Mucosa of stomach (tissue), 1 donor: ENCODE data around the gene LRP8.

ENCODE experiments used
- H3K27me3 ChIP-seq: one replicate; pipeline ENCODE4 v1.7.0; 2013; ENCODE audit warnings: mild to moderate bottlenecking, low read length; ENCODE audit not compliant: control insufficient read depth, insufficient read depth
- H3K36me3 ChIP-seq: one replicate; pipeline ENCODE4 v1.7.0; 2013; ENCODE audit warnings: low read length; ENCODE audit not compliant: control insufficient read depth, insufficient read depth
- H3K4me1 ChIP-seq: one replicate; pipeline ENCODE4 v1.7.0; 2013; ENCODE audit warnings: mild to moderate bottlenecking, low read length; ENCODE audit not compliant: control insufficient read depth, insufficient read depth
- H3K4me3 ChIP-seq: one replicate; pipeline ENCODE4 v1.7.0; 2013; ENCODE audit warnings: low read length
- H3K9ac ChIP-seq: one replicate; pipeline ENCODE4 v1.7.0; 2013; ENCODE audit warnings: mild to moderate bottlenecking, low read length, moderate library complexity
- H3K9me3 ChIP-seq: one replicate; pipeline ENCODE4 v1.7.0; 2013; ENCODE audit warnings: mild to moderate bottlenecking, low read length, moderate library complexity; ENCODE audit not compliant: control insufficient read depth
- donor health status: Pancreatic carcinoma.

LRP8 gene

GRCh38 chr1:53277326-53277725 is 50.5 kb downstream of the LRP8 start:
- no peaks in the 10 kb centered on the region for H3K9me3 ChIP-seq
- no peak overlapping the region for H3K9ac ChIP-seq
- no peaks in the 10 kb centered on the region for H3K27me3 ChIP-seq
- no peak overlapping the region for H3K4me3 ChIP-seq
- H3K4me1 ChIP-seq = no peaks in the 10 kb centered on the region
- no peaks in the 10 kb centered on the region for H3K36me3 ChIP-seq

DNA sequence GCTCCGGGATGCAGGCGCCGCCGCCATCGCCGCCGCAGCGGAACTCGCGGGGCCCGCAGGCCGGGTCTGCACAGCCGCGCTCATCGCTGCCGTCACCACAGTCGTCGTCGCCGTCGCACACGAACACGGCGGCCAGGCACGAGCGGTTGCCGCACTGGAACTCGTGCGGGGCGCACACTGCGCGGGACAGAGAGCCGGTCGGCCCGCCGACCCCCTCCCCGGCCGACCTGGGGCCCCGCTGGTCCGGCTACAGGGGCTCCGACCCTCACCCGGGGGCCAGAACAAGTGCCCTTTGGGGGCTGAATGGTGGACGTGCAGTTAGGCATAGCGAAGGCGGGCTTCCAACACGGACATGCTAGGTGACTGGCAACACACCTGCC is 51.0 kb downstream of the LRP8 start:
- no peaks in the 10 kb centered on the region for H3K9me3 ChIP-seq
- no peak overlapping the region for H3K9ac ChIP-seq
- no peaks in the 10 kb centered on the region for H3K36me3 ChIP-seq
- H3K27me3 ChIP-seq = no peaks in the 10 kb centered on the region
- no peaks in the 10 kb centered on the region for H3K4me1 ChIP-seq
- H3K4me3 ChIP-seq = no peak overlapping the region

DNA sequence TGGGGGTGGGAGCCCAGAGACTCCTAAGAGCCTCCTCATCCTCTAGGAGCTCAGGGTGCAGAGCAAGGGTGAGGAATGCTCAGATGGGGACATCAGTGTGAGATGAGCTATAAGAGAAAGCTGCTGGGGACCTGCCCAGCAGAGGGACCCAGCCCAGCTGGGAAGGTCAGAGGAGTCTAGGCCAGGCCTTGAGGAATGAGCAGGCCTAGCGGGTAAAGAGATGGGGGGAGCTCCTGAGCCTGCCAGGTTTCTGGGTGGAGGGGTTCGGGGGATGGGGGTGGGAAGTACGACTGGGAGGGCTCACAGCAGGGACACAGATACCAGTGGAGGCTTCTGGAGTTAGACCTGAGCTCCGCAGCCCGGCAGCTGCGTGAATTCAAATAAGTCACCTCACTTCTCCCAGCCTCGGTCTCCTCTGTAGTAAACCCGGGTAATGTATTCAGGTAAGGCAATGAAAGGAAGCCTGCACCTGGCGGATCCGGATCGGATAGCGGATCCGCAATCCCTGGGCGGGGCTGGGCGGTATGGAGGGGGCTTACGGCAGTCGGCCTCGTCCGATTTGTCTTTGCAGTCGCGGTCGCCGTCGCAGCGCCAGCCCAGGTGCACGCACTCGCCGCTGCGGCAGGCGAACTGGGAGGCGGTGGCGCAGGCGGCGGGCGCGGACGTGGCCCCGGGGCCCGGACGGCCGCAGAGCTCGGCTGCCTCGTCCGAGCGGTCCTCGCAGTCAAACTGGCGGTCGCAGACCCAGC is 51.5 kb downstream of the LRP8 start:
- H3K4me3 ChIP-seq = no peak overlapping the region
- H3K36me3 ChIP-seq = no peaks in the 10 kb centered on the region
- no peaks in the 10 kb centered on the region for H3K27me3 ChIP-seq
- no peak overlapping the region for H3K9ac ChIP-seq
- H3K4me1 ChIP-seq = no peaks in the 10 kb centered on the region
- no peaks in the 10 kb centered on the region for H3K9me3 ChIP-seq

- Histone ChIP-seq H3K4me1 (no peaks in the 10 kb centered on the region), H3K9ac (no peak overlapping the region), H3K9me3 (no peaks in the 10 kb centered on the region), H3K36me3 (no peaks in the 10 kb centered on the region), H3K4me3 (no peak overlapping the region), H3K27me3 (no peaks in the 10 kb centered on the region)
These were observed 52.3 kb downstream of the LRP8 start for GRCh38 chr1:53275566-53275965.

- H3K4me3 ChIP-seq = no peak overlapping the region
- H3K27me3 ChIP-seq = no peaks in the 10 kb centered on the region
- no peaks in the 10 kb centered on the region for H3K36me3 ChIP-seq
- no peak overlapping the region for H3K9ac ChIP-seq
- H3K9me3 ChIP-seq = no peaks in the 10 kb centered on the region
- H3K4me1 ChIP-seq = no peaks in the 10 kb centered on the region
These were observed 53.2 kb downstream of the LRP8 start for GRCh38 chr1:53274541-53275185.

GRCh38 chr1:53274026-53274425 is 53.8 kb downstream of the LRP8 start:
- no peaks in the 10 kb centered on the region for H3K4me1 ChIP-seq
- no peaks in the 10 kb centered on the region for H3K9me3 ChIP-seq
- no peak overlapping the region for H3K9ac ChIP-seq
- H3K36me3 ChIP-seq = no peaks in the 10 kb centered on the region
- H3K4me3 ChIP-seq = no peak overlapping the region
- no peaks in the 10 kb centered on the region for H3K27me3 ChIP-seq

GRCh38 chr1:53273526-53273925 is 54.3 kb downstream of the LRP8 start:
- H3K9me3 ChIP-seq = no peaks in the 10 kb centered on the region
- no peaks in the 10 kb centered on the region for H3K36me3 ChIP-seq
- no peaks in the 10 kb centered on the region for H3K27me3 ChIP-seq
- no peaks in the 10 kb centered on the region for H3K4me1 ChIP-seq
- H3K4me3 ChIP-seq = no peak overlapping the region
- no peak overlapping the region for H3K9ac ChIP-seq

GRCh38 chr1:53272349-53272748 is 55.5 kb downstream of the LRP8 start:
- H3K9ac ChIP-seq = no peak overlapping the region
- no peaks in the 10 kb centered on the region for H3K4me1 ChIP-seq
- no peaks in the 10 kb centered on the region for H3K36me3 ChIP-seq
- no peaks in the 10 kb centered on the region for H3K27me3 ChIP-seq
- H3K4me3 ChIP-seq = no peak overlapping the region
- no peaks in the 10 kb centered on the region for H3K9me3 ChIP-seq

GRCh38 chr1:53271446-53272090 is 56.3 kb downstream of the LRP8 start:
- no peaks in the 10 kb centered on the region for H3K36me3 ChIP-seq

DNA sequence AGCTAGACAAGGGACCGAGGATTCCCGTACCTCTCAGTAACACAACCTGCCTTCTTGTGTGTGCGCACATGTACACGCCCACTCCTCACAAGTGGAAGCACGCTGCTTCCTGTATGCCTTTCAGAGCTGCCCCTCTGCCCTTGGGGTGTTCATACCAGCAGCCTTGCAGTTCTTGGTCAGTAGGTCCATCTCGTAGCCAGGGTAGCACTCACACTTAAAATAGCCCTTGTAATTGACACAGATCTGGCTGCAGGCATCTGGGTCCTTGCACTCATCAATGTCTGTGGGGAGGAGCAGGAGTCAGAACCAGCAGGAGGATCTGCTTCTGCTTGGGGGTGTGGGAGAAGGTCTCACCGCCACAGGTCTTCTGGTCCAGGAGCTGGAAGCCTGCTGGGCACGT is 57.0 kb downstream of the LRP8 start:
- Histone ChIP-seq H3K36me3 (no peaks in the 10 kb centered on the region), H3K4me1 (no peaks in the 10 kb centered on the region), H3K9ac (no peak overlapping the region), H3K27me3 (no peaks in the 10 kb centered on the region), H3K4me3 (no peak overlapping the region), H3K9me3 (no peaks in the 10 kb centered on the region)

More at GRCh38 chr1:53271446-53272090, 56.3 kb downstream of the LRP8 start:
- Histone ChIP-seq H3K9me3 (no peaks in the 10 kb centered on the region), H3K4me3 (no peak overlapping the region), H3K9ac (no peak overlapping the region), H3K27me3 (no peaks in the 10 kb centered on the region), H3K4me1 (no peaks in the 10 kb centered on the region)

GRCh38 chr1:53270107-53270506 is 57.8 kb downstream of the LRP8 start:
- Histone ChIP-seq H3K9me3 (no peaks in the 10 kb centered on the region), H3K4me3 (no peak overlapping the region), H3K27me3 (no peaks in the 10 kb centered on the region), H3K4me1 (no peaks in the 10 kb centered on the region), H3K36me3 (no peaks in the 10 kb centered on the region), H3K9ac (no peak overlapping the region)

GRCh38 chr1:53267761-53268160 is 60.1 kb downstream of the LRP8 start:
- Histone ChIP-seq H3K4me3 (no peak overlapping the region), H3K9ac (no peak overlapping the region), H3K27me3 (no peaks in the 10 kb centered on the region), H3K4me1 (no peaks in the 10 kb centered on the region), H3K9me3 (no peaks in the 10 kb centered on the region), H3K36me3 (no peaks in the 10 kb centered on the region)
